GM19099 (cell line): Measurements from ENCODE around the gene RBFOX1.

ENCODE experiments used
- POLR2A ChIP-seq: IDR thresholded peaks from 3 replicates; pipeline ENCODE4 v1.6.1; 2011; ENCODE audit warnings: low read depth; ENCODE audit not compliant: insufficient read length; ENCODE audit errors: extremely low read depth

RBFOX1 gene

GRCh38 chr16:7325834-7326233 is 6.8 kb upstream of the RBFOX1 start:
- no peak for TF ChIP-seq POLR2A

- no peak for TF ChIP-seq POLR2A
Observed at GRCh38 chr16:7330709-7331108, 1.9 kb upstream of the RBFOX1 start.

GRCh38 chr16:7331997-7332396 is 648 bp upstream of the RBFOX1 start:
- no peak for TF ChIP-seq POLR2A

- no peak for TF ChIP-seq POLR2A
Observed at GRCh38 chr16:7333180-7333725, 608 bp downstream of the RBFOX1 start.

GRCh38 chr16:7334801-7335560 is 2.3 kb downstream of the RBFOX1 start:
- TF ChIP-seq POLR2A, result no peak

GRCh38 chr16:7335991-7336634 is 3.5 kb downstream of the RBFOX1 start:
- TF ChIP-seq POLR2A, result no peak

GRCh38 chr16:7336742-7337141 is 4.1 kb downstream of the RBFOX1 start:
- TF ChIP-seq POLR2A, result no peak

DNA sequence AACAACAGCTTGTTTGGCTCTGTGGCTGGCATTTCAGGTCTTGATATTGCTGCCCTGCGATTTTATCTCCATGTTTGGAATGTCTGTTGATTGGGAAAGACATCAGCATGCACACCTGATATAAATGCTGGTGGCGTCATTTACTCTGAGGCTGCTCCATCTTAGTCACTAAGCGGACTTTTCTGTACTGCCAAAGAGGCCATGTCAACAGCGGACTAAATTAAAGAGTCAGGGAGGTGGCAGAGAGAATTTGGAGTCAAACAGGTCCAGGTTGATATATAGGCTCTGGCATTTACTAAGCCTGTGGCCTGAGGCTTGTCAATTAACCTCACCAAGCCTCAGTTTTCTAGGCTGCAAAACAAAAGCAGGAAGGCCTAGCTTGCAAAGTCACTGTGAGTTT is 6.2 kb downstream of the RBFOX1 start:
- no peak for TF ChIP-seq POLR2A

GRCh38 chr16:7339700-7340099 is 7.1 kb downstream of the RBFOX1 start:
- no peak for TF ChIP-seq POLR2A

- TF ChIP-seq POLR2A, result no peak
Observed at GRCh38 chr16:7340938-7341337, 8.3 kb downstream of the RBFOX1 start.

DNA sequence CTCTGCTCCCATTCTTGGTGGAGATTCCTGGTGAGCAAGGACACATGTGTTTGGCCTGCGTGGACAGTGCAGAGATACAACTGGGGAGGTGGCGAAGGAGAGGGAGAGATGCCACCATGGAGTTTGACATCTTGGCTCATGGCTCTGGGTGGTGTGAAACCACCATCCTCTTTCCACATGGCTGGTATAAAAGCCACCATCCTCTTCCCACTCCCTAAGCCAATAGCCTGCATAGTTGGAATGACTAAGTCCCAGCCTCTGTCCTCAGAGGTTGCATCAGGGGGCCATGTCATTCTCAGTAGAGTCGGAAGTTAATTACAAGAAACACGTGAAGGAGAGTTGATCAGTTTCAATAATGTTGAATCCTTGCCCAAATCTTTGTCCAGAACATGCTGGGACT is 10.0 kb downstream of the RBFOX1 start:
- no peak for TF ChIP-seq POLR2A

DNA sequence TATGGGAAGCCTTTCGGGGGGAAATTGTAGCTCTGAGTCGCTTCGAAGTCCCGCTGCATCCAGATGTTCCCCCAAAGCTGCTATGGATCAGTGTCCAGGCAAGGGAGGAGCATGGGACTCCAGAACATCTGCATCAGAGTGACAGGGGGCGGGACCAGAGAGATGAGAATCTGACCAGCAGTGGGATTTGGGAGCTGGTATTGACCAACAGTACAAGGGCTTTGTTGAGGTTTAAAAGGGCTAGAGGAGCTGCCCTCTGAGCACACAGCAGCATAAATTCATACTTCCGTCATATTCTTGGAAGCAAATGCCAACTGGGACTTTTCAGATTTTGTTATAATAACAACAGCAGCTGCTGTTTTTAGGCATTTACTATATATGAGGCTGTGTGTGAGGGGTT is 10.6 kb downstream of the RBFOX1 start:
- no peak for TF ChIP-seq POLR2A

- no peak for TF ChIP-seq POLR2A
Observed at GRCh38 chr16:7344830-7345780, 12.5 kb downstream of the RBFOX1 start.

DNA sequence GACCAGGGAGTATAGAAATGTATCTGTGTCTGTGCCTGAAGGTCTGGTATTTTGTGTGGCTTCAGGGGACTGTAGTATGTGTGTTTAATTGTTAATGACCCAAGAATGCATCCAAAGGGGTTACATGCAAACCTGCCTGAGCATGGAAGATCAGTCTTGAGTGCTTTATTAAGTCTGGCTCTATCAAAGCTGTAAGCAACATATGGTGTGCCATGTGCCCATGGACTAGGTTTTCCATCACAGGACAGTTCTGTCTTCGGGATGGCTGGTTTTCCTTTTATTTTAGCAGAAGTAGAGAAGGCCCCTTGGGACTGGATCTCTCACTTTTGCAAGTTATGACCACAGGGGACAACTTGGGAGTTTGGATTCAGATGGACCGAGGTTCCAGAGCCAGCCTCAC is 18.2 kb downstream of the RBFOX1 start:
- TF ChIP-seq POLR2A, result no peak
